ENCODE results near the gene TEX11. TPM values are rescaled to one million over a fixed set of nuclear protein-coding genes. Genes with fewer than 3 reads are reported as not detected.
"Not testable (repeated sequence)": the region's sequence is repeated elsewhere in the genome, so short reads cannot be mapped to it uniquely, and the experiment has no call there.

TEX11 gene
- total and polyA plus RNA-seq, 4 donors, result 0.08 to 1.7 TPM; not detected in 2

DNA sequence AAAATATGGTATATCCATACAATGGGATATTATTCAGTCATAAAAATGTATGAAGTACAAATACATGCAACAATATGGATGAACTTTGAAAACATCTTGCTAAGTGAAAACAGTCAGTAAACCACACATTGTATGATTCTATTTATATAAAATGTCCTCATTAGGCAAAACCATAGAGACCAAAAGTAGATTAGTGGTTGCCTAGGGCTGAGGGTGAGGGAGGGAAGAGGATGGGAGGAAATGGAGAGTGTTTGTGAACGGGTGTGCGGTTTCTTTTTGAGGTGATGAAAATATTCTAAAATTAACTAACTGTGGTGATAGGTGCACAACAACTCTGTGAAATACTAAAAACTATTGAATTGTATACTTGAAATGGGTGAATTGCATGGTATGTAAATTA is 29.6 kb downstream of the TEX11 start:
- Histone ChIP-seq H3K27me3 (ENCODE audit: control insufficient read depth, insufficient read depth, low read length) (no peaks in the 10 kb centered on the region), H3K4me3 (ENCODE audit: low read depth, low read length) (no peak overlapping the region), H3K36me3 (ENCODE audit: control insufficient read depth, insufficient read depth, low read length) (no peaks in the 10 kb centered on the region), H3K4me1 (ENCODE audit: control insufficient read depth, insufficient read depth, low read length) (no peaks in the 10 kb centered on the region), H3K27ac (ENCODE audit: low read depth, low read length) (no peak overlapping the region), H3K9me3 (ENCODE audit: control insufficient read depth, insufficient read depth, low read length) (no peaks in the 10 kb centered on the region)
- DNase-seq (ENCODE audit: low read depth in 4 of 6, low spot score in 6 of 6), result no peak
- WGBS (ENCODE audit: insufficient coverage), result 80% methylated on average over 1 of the region's 2 CpGs

DNA sequence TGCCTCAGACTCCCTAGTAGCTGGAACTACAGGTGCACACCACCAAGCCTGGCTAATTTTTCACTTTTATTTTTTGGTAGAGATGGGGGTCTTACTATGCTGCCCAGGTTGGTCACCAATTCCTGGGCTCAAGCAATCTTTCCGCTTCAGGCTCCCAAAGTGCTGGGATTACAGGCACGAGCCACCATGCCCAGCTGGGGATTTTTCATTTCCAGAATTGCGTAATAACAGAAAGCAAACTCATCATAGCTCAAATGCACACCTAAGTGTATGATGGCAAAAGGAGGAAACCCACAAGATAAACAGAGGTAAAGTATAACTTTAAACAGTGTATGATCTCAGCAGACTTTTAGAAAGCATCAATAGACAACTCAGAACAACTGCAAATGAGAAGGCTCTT is 56.2 kb downstream of the TEX11 start:
- H3K4me3 ChIP-seq (ENCODE audit: low read depth, low read length), result no peak overlapping the region
- H3K36me3 ChIP-seq (ENCODE audit: control insufficient read depth, insufficient read depth, low read length), result no peaks in the 10 kb centered on the region
- no CpG with 5 or more reads among the region's 3 CpGs for WGBS (ENCODE audit: insufficient coverage)
- no peaks in the 10 kb centered on the region for H3K9me3 ChIP-seq (ENCODE audit: control insufficient read depth, insufficient read depth, low read length)
- DNase-seq (ENCODE audit: low read depth in 4 of 6, low spot score in 6 of 6), result no peak
- no peaks in the 10 kb centered on the region for H3K4me1 ChIP-seq (ENCODE audit: control insufficient read depth, insufficient read depth, low read length)
- H3K27ac ChIP-seq (ENCODE audit: low read depth, low read length), result no peak overlapping the region
- H3K27me3 ChIP-seq (ENCODE audit: control insufficient read depth, insufficient read depth, low read length), result no peaks in the 10 kb centered on the region

DNA sequence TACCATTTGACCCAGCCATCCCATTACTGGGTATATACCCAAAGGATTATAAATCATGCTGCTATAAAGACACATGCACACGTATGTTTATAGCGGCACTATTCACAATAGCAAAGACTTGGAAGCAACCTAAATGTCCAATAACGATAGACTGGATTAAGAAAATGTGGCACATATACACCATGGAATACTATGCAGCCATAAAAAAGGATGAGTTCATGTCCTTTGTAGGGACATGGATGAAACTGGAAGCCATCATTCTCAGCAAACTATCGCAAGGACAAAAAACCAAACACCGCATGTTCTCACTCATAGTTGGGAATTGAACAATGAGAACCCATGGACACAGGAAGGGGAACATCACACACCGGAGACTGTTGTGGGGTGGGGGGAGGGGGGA is 64.4 kb downstream of the TEX11 start:
- H3K4me1 ChIP-seq (ENCODE audit: control insufficient read depth, insufficient read depth, low read length); H3K27me3 ChIP-seq (ENCODE audit: control insufficient read depth, insufficient read depth, low read length); H3K36me3 ChIP-seq (ENCODE audit: control insufficient read depth, insufficient read depth, low read length); DNase-seq (ENCODE audit: low read depth in 4 of 6, low spot score in 6 of 6); H3K27ac ChIP-seq (ENCODE audit: low read depth, low read length); H3K4me3 ChIP-seq (ENCODE audit: low read depth, low read length); H3K9me3 ChIP-seq (ENCODE audit: control insufficient read depth, insufficient read depth, low read length): not testable (repeated sequence)
- WGBS (ENCODE audit: insufficient coverage), result no CpG with 5 or more reads among the region's 6 CpGs

DNA sequence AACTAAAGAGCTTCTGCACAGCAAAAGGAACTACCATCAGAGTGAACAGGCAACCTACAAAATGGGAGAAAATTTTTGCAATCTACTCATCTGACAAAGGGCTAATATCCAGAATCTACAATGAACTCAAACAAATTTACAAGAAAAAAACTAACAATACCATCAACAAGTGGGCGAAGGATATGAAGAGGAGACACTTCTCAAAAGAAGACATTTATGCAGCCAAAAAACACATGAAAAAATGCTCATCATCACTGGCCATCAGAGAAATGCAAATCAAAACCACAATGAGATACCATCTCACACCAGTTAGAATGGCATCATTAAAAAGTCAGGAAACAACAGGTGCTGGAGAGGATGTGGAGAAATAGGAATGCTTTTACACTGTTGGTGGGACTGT is 64.9 kb downstream of the TEX11 start:
- H3K27ac ChIP-seq (ENCODE audit: low read depth, low read length); H3K27me3 ChIP-seq (ENCODE audit: control insufficient read depth, insufficient read depth, low read length); H3K4me3 ChIP-seq (ENCODE audit: low read depth, low read length); H3K9me3 ChIP-seq (ENCODE audit: control insufficient read depth, insufficient read depth, low read length); H3K4me1 ChIP-seq (ENCODE audit: control insufficient read depth, insufficient read depth, low read length); DNase-seq (ENCODE audit: low read depth in 4 of 6, low spot score in 6 of 6); H3K36me3 ChIP-seq (ENCODE audit: control insufficient read depth, insufficient read depth, low read length): not testable (repeated sequence)
- WGBS (ENCODE audit: insufficient coverage), result no CpG with 5 or more reads among the region's 1 CpG

DNA sequence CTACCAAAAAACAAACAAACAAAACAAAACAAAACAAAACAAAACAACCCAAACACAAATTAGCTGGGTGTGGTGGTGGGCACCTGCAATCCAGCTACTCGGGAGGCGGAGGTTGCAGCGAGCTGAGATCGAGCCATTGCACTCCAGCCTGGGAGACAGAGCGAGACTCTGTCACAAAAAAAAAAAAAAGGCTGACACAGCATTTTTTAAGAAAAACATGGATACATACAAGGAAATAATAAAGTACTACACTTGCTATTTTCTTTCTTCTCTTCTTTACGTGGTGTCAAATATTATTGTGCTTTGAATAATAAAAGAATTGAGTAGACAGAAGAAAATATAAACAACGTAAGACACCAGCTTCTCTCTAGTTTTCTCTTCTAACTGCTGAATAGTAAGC is 73.9 kb downstream of the TEX11 start:
- no CpG with 5 or more reads among the region's 7 CpGs for WGBS (ENCODE audit: insufficient coverage)
- DNase-seq (ENCODE audit: low read depth in 4 of 6, low spot score in 6 of 6), result no peak
- H3K27ac ChIP-seq (ENCODE audit: low read depth, low read length), result no peak overlapping the region
- H3K9me3 ChIP-seq (ENCODE audit: control insufficient read depth, insufficient read depth, low read length), result no peaks in the 10 kb centered on the region
- no peak overlapping the region for H3K4me3 ChIP-seq (ENCODE audit: low read depth, low read length)
- H3K4me1 ChIP-seq (ENCODE audit: control insufficient read depth, insufficient read depth, low read length), result no peaks in the 10 kb centered on the region
- H3K36me3 ChIP-seq (ENCODE audit: control insufficient read depth, insufficient read depth, low read length), result no peaks in the 10 kb centered on the region
- no peaks in the 10 kb centered on the region for H3K27me3 ChIP-seq (ENCODE audit: control insufficient read depth, insufficient read depth, low read length)

DNA sequence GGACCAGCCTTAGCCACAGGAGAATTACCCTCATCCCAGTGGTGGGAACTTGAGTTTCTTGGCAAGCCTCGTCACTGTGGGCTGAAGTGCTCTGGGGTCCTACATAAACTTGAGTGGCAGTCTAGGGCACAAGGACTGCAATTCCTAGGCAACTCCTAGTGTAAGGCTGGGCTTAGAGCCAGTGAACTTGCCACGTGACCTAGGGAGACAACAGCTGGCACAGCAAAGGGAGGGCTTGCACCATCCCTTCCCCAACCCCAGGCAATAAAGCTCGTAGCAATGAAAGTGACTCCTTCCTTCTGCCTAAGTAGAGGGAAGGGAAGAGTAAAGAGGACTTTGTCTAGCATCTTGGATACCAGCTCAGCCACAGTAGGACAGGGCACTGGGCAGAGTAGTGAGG is 81.8 kb downstream of the TEX11 start:
- Histone ChIP-seq H3K4me3 (ENCODE audit: low read depth, low read length) (no peak overlapping the region), H3K36me3 (ENCODE audit: control insufficient read depth, insufficient read depth, low read length) (no peaks in the 10 kb centered on the region), H3K27me3 (ENCODE audit: control insufficient read depth, insufficient read depth, low read length) (no peaks in the 10 kb centered on the region), H3K4me1 (ENCODE audit: control insufficient read depth, insufficient read depth, low read length) (no peaks in the 10 kb centered on the region), H3K27ac (ENCODE audit: low read depth, low read length) (no peak overlapping the region), H3K9me3 (ENCODE audit: control insufficient read depth, insufficient read depth, low read length) (no peaks in the 10 kb centered on the region)
- peak in 3 of 6 donors; percentile 6 to 19 (median 12) for DNase-seq (ENCODE audit: low read depth in 4 of 6, low spot score in 6 of 6)
- WGBS (ENCODE audit: insufficient coverage), result 38% methylated on average over 1 of the region's 3 CpGs

DNA sequence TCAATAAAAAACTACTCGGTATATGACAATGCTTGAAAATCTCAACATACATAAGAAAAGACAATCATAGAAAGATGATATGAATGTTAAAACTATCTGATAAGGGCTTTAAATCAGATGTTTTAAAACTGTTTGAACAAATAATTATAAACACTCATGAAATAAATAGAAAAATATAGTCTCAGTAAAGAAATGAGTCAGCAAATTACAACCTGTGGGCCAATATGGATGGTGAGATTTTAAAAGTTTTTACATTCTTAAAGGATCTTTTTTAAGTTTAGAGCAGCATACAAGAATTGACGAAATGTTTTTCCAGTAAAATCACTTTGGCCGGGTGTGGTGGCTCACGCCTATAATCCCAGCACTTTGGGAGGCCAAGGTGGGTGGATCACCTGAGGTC is 83.1 kb downstream of the TEX11 start:
- Histone ChIP-seq H3K4me1 (ENCODE audit: control insufficient read depth, insufficient read depth, low read length) (no peaks in the 10 kb centered on the region), H3K36me3 (ENCODE audit: control insufficient read depth, insufficient read depth, low read length) (no peaks in the 10 kb centered on the region), H3K27ac (ENCODE audit: low read depth, low read length) (no peak overlapping the region), H3K27me3 (ENCODE audit: control insufficient read depth, insufficient read depth, low read length) (no peaks in the 10 kb centered on the region), H3K4me3 (ENCODE audit: low read depth, low read length) (no peak overlapping the region), H3K9me3 (ENCODE audit: control insufficient read depth, insufficient read depth, low read length) (no peaks in the 10 kb centered on the region)
- no CpG with 5 or more reads among the region's 4 CpGs for whole genome bisulfite sequencing (ENCODE audit: insufficient coverage)
- no peak for DNase-seq (ENCODE audit: low read depth in 4 of 6, low spot score in 6 of 6)

DNA sequence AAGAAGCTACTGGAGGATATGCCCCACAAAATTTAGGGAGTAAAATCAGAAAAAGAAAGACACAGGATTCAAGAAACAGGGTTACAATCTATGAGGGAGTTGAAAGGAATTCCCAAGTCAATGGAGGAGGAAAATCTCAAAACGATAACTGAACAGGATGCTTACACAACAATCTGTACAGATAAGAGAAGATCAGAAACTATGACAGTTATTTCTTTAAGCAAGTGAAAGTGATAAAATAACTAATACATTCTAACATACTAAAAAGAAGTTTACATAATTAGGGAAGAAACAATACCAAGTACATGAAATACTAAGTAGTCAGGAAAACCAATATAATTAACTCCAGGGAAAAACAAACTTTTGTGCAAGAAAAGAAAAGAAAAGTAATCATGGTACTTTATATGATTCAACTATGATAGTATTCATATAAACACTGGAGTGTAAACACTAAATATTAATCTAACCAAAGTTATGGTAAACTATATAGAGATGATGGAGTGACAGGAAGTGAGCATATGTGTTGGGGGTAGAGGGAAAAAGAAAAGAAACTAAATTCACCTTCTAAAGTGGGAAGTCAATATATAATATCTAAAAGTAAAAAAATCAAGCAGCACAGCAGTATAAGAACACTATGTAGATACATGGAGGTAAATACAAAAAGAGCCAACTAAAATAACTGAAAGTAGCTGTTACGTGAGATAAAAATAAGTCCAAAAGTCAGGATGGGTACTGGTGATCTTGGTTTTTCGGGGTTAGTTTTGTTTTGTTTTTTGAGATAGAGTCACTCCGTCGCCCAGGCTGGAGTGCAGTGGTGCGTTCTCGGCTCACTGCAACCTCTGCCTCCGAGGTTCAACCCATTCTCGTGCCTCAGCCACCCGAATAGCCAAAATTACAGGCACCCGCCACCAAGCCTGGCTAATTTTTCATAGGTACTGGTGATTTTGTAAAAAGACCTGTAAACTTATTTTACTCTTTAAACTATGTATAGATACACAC is 99.3 kb downstream of the TEX11 start:
- no peak overlapping the region for H3K27ac ChIP-seq (ENCODE audit: low read depth, low read length)
- H3K27me3 ChIP-seq (ENCODE audit: control insufficient read depth, insufficient read depth, low read length), result no peaks in the 10 kb centered on the region
- H3K9me3 ChIP-seq (ENCODE audit: control insufficient read depth, insufficient read depth, low read length), result no peaks in the 10 kb centered on the region
- no peak overlapping the region for H3K4me3 ChIP-seq (ENCODE audit: low read depth, low read length)
- no peaks in the 10 kb centered on the region for H3K36me3 ChIP-seq (ENCODE audit: control insufficient read depth, insufficient read depth, low read length)
- DNase-seq (ENCODE audit: low read depth in 4 of 6, low spot score in 6 of 6), result no peak
- no peaks in the 10 kb centered on the region for H3K4me1 ChIP-seq (ENCODE audit: control insufficient read depth, insufficient read depth, low read length)
- WGBS (ENCODE audit: insufficient coverage), result 62% methylated on average over 2 of the region's 11 CpGs

DNA sequence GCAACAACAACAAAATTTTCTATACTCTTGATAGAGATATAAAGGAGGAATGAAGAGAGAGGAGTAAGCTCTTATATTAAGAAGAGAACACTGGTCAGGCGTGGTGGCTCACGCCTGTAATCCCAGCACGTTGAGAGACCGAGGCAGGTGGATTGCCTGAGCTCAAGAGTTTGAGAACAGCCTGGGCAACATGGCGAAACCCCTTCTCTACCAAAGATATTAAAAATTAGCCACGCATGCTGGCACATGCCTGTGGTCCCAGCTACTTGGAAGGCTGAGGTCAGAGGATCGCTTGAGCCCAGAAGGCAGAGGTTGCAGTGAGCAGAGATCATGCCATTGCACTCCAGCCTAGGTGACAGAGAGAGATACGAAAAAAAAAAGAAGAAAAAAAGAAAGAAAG is 102.4 kb downstream of the TEX11 start:
- Histone ChIP-seq H3K4me1 (ENCODE audit: control insufficient read depth, insufficient read depth, low read length) (no peaks in the 10 kb centered on the region), H3K4me3 (ENCODE audit: low read depth, low read length) (no peak overlapping the region), H3K27me3 (ENCODE audit: control insufficient read depth, insufficient read depth, low read length) (no peaks in the 10 kb centered on the region), H3K27ac (ENCODE audit: low read depth, low read length) (no peak overlapping the region), H3K9me3 (ENCODE audit: control insufficient read depth, insufficient read depth, low read length) (no peaks in the 10 kb centered on the region), H3K36me3 (ENCODE audit: control insufficient read depth, insufficient read depth, low read length) (no peaks in the 10 kb centered on the region)
- 91% methylated on average over 6 of the region's 8 CpGs for WGBS (ENCODE audit: insufficient coverage)
- DNase-seq (ENCODE audit: low read depth in 4 of 6, low spot score in 6 of 6), result no peak

DNA sequence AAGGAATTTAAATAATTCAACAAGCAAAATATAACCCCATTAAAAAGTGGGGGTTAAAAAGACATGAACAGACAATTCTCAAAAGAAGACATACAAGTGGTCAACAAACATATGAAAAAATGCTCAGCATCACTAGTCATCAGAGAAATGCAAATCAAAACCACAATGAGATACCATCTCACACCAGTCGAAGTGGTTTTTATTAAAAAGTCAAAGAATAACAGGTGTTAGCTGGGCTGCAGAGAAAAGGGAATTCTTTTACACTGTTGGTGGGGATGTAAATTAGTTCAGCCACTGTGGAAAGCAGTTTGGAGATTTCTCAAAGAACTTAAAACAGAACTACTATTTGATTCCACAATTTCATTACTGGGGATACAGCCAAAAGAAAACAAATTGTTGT is 111.8 kb downstream of the TEX11 start:
- not testable (repeated sequence) for H3K27me3 ChIP-seq (ENCODE audit: control insufficient read depth, insufficient read depth, low read length); H3K9me3 ChIP-seq (ENCODE audit: control insufficient read depth, insufficient read depth, low read length); H3K27ac ChIP-seq (ENCODE audit: low read depth, low read length); H3K4me3 ChIP-seq (ENCODE audit: low read depth, low read length); DNase-seq (ENCODE audit: low read depth in 4 of 6, low spot score in 6 of 6); H3K36me3 ChIP-seq (ENCODE audit: control insufficient read depth, insufficient read depth, low read length); H3K4me1 ChIP-seq (ENCODE audit: control insufficient read depth, insufficient read depth, low read length)
- no CpG with 5 or more reads among the region's 1 CpG for WGBS (ENCODE audit: insufficient coverage)
